HCT116 (cell line): ENCODE data around the gene ZBED1. TPM values are rescaled to one million over a fixed set of nuclear protein-coding genes. Genes with fewer than 3 reads are reported as not detected.

Experiments used
- ATAC-seq: fragments of 200-7000 bp; cut with Tn5 transposase; 2 replicates; pipeline ENCODE4 v1.9.1; 2020; ENCODE audit warnings: mild to moderate bottlenecking, moderate library complexity
- BruUV-seq: library from RNA; stranded (reverse); fragments of 400-500 nt; replicated peaks from 2 replicates; lab custom pipeline; 2021; lab: Mats Ljungman, UMichigan
- CTCF ChIA-PET: fragments of 300-600 bp; sonication (Branson Sonifier 250); formaldehyde crosslinking; loops from one replicate; lab custom pipeline; 2021; ENCODE audit warnings: antibody characterized with exemption; lab: Charles Lee
- POLR2A ChIA-PET: fragments of 300-600, 350-600 bp; sonication (Branson Sonifier 250); formaldehyde crosslinking; loops from one replicate; lab custom pipeline; 2021; ENCODE audit warnings: antibody characterized with exemption; lab: Charles Lee
- RAD21 ChIA-PET, 2 experiments: fragments of 300-600 bp; sonication (Branson Sonifier 250); formaldehyde crosslinking; loops; one replicate each; lab custom pipeline; 2023; ENCODE audit warnings: low total read pairs in 2 of 2; ENCODE audit not compliant: uncharacterized antibody in 2 of 2, unreplicated experiment in 2 of 2, low non-redundant PET in 1 of 2; lab: Charles Lee
- DNase-seq: peaks from one replicate; pipeline ENCODE4 v3.0.0-alpha.2; 2010; ENCODE audit warnings: low read depth, low spot score
- H2AFZ ChIP-seq: fragments of 200-600 bp; shearing (Covaris generic), sonication (generic); 2 replicates; pipeline ENCODE4 v1.6.1; 2017; ENCODE audit warnings: low read depth, mixed run types, mixed read lengths, antibody characterized with exemption, low read length; ENCODE audit not compliant: poor library complexity, severe bottlenecking
- H3K27ac ChIP-seq: 2 replicates; pipeline ENCODE4 v1.5.1; 2012; ENCODE audit warnings: low read depth, low read length
- H3K27me3 ChIP-seq: fragments of 200-600 bp; sonication (generic); 2 replicates; pipeline ENCODE4 v1.6.1; 2016; ENCODE audit warnings: mixed run types, low read length, mixed read lengths; ENCODE audit not compliant: insufficient read depth
- H3K36me3 ChIP-seq, 2 experiments: fragments of 200-500 bp in 1 of 2; fragments of 200-600 bp in 1 of 2; sonication (Bioruptor generic) in 1 of 2; sonication (generic) in 1 of 2; 2 replicates each; pipeline versions ENCODE4 v1.5.1 to v1.6.1; 2014 to 2016; ENCODE audit warnings: low read length in 2 of 2, inconsistent platforms in 1 of 2, mixed read lengths in 1 of 2, mixed run types in 1 of 2; ENCODE audit not compliant: insufficient read depth in 2 of 2, control insufficient read depth in 1 of 2
- H3K4me1 ChIP-seq, 2 experiments: fragments of 200-600 bp in 1 of 2; sonication (generic) in 1 of 2; 2 replicates each; pipeline versions ENCODE4 v1.5.1 to v1.6.1; 2012 to 2017; ENCODE audit warnings: low read length in 2 of 2, inconsistent platforms in 1 of 2, mild to moderate bottlenecking in 1 of 2, mixed read lengths in 1 of 2, mixed run types in 1 of 2, moderate library complexity in 1 of 2; ENCODE audit not compliant: insufficient read depth in 2 of 2, control insufficient read depth in 1 of 2
- H3K4me2 ChIP-seq: fragments of 200-600 bp; sonication (generic); 2 replicates; pipeline ENCODE4 v1.6.1; 2017; ENCODE audit warnings: mixed run types, low read length, mixed read lengths
- H3K4me3 ChIP-seq, 2 experiments: fragments of 200-600 bp in 1 of 2; sonication (generic) in 1 of 2; replicated peaks in 1 of 2; 2 replicates each; pipeline ENCODE4 v1.5.1; 2011 to 2016; ENCODE audit warnings: low read length in 2 of 2, control low read depth in 1 of 2, low read depth in 1 of 2, mild to moderate bottlenecking in 1 of 2, mixed read lengths in 1 of 2, mixed run types in 1 of 2
- H3K79me2 ChIP-seq: fragments of 200-600 bp; sonication (generic); 2 replicates; pipeline ENCODE4 v1.6.1; 2017; ENCODE audit warnings: mild to moderate bottlenecking, mixed run types, low read length, moderate library complexity, mixed read lengths; ENCODE audit not compliant: insufficient read depth
- H3K9ac ChIP-seq: fragments of 200-600 bp; sonication (generic); 2 replicates; pipeline ENCODE4 v1.6.1; 2016; ENCODE audit warnings: low read length, mixed read lengths
- H3K9me2 ChIP-seq: fragments of 200-600 bp; sonication (generic), shearing (Covaris generic); 2 replicates; pipeline ENCODE4 v1.6.1; 2017; ENCODE audit warnings: mixed run types, mild to moderate bottlenecking, moderate library complexity; ENCODE audit not compliant: insufficient read depth
- H3K9me3 ChIP-seq, 2 experiments: fragments of 200-500 bp in 1 of 2; fragments of 200-600 bp in 1 of 2; sonication (Bioruptor generic) in 1 of 2; sonication (generic) in 1 of 2; 2 replicates each; pipeline ENCODE4 v1.6.1; 2014 to 2017; ENCODE audit warnings: low read length in 2 of 2, mixed read lengths in 2 of 2, inconsistent platforms in 1 of 2, low read depth in 1 of 2, mild to moderate bottlenecking in 1 of 2, mixed run types in 1 of 2, moderate library complexity in 1 of 2; ENCODE audit not compliant: control insufficient read depth in 1 of 2, insufficient read depth in 1 of 2
- H4K20me1 ChIP-seq: fragments of 200-600 bp; sonication (generic), shearing (Covaris generic); 2 replicates; pipeline ENCODE4 v1.6.1; 2017; ENCODE audit warnings: mixed run types, mild to moderate bottlenecking, moderate library complexity; ENCODE audit not compliant: insufficient read depth
- ATF3 ChIP-seq: IDR thresholded peaks from 2 replicates; pipeline ENCODE4 v1.6.1; 2012
- CBX3 ChIP-seq: IDR thresholded peaks from 2 replicates; pipeline ENCODE4 v1.6.1; 2012; ENCODE audit warnings: low read depth
- EGR1 ChIP-seq: IDR thresholded peaks from 2 replicates; pipeline ENCODE4 v1.6.1; 2012; ENCODE audit warnings: low read depth
- ELF1 ChIP-seq: IDR thresholded peaks from 2 replicates; pipeline ENCODE4 v1.6.1; 2012; ENCODE audit warnings: low read depth, borderline replicate concordance
- EZH2phosphoT487 ChIP-seq: fragments of 200-600 bp; IDR thresholded peaks from 2 replicates; pipeline ENCODE4 v1.6.1; 2018; ENCODE audit warnings: antibody characterized with exemption, borderline replicate concordance
- FOSL1 ChIP-seq: IDR thresholded peaks from 2 replicates; pipeline ENCODE4 v1.6.1; 2012; ENCODE audit warnings: low read depth
- POLR2AphosphoS5 ChIP-seq: IDR thresholded peaks from 2 replicates; pipeline ENCODE4 v1.6.1; 2011; ENCODE audit warnings: mild to moderate bottlenecking, low read depth, low read length, moderate library complexity
- RAD21 ChIP-seq: IDR thresholded peaks from 2 replicates; pipeline ENCODE4 v1.6.1; 2012; ENCODE audit warnings: low read depth, mild to moderate bottlenecking
- REST ChIP-seq: IDR thresholded peaks from 2 replicates; pipeline ENCODE4 v1.6.1; 2012; ENCODE audit warnings: low read depth
- TCF7L2 ChIP-seq: IDR thresholded peaks from 2 replicates; pipeline ENCODE4 v1.7.0; 2011; ENCODE audit warnings: borderline replicate concordance, inconsistent platforms; ENCODE audit not compliant: insufficient read depth, insufficient read length; ENCODE audit errors: extremely low read depth
- ZFX ChIP-seq: fragments of 450-650 bp; IDR thresholded peaks from 2 replicates; pipeline ENCODE4 v1.6.1; 2017
- ZNF274 ChIP-seq: fragments of 200-500 bp; sonication (Bioruptor generic); IDR thresholded peaks from 2 replicates; pipeline ENCODE4 v1.6.1; 2014; ENCODE audit warnings: mild to moderate bottlenecking, low read depth, low read length, inconsistent platforms
- intact Hi-C: fragments of 100-400 bp; cut with micrococcal nuclease; formaldehyde crosslinking; loops from 2 replicates; pipeline ENCODE4 v1.10.0; 2022
- total RNA-seq: library from RNA; stranded (reverse); gene quantifications from one replicate; pipeline ENCODE4 v1.2.1, GENCODE V29; 2021; ENCODE audit not compliant: unreplicated experiment

Gene ZBED1
- total RNA-seq, 1 experiment from 2014 or later = 21.0 TPM

DNA sequence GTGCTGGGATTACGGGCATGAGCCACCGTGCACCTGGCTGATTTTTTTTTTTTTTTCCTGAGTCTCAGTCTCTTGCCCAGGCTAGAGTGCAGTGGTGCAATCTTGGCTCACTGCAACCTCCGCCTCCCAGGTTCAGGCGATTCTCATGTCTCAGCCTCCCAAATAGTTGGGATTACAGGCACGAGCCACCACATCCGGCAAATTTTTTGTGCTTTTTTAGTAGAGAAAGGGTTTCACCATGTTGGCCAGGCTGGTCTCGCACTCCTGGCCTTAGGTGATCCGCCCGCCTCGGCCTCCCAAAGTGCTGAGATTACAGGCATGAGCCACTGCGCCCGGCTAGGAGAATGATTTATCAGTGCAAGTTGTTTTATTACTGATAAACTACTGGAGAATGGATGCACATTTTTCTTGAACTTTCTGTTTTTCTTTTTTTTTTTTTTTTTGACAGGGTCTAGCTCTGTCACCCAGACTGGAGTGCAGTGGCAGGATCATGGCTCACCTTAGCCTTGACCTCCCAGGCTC is 39.7 kb upstream of the ZBED1 start:
- Histone ChIP-seq H3K4me2 (no peak overlapping the region), H3K27ac (no peak overlapping the region), H3K79me2 (no peaks in the 10 kb centered on the region), H3K27me3 (no peaks in the 10 kb centered on the region), H3K9me3 (no peaks in the 10 kb centered on the region), H3K4me1 (no peaks in the 10 kb centered on the region; a peak in 1 of 4 replicates), H4K20me1 (no peaks in the 10 kb centered on the region), H3K36me3 (no peaks in the 10 kb centered on the region), H2AFZ (no peak overlapping the region), H3K9me2 (no peaks in the 10 kb centered on the region), H3K4me3 (no peak overlapping the region), H3K9ac (no peak overlapping the region)
- ATAC-seq = no peak
- CTCF ChIA-PET = no interaction called here
- POLR2A ChIA-PET = no interaction called here
- intact Hi-C loops = no loop called here
- no peak for DNase-seq
- TF ChIP-seq RAD21 (no peak), REST (no peak), FOSL1 (no peak), ELF1 (no peak), EGR1 (no peak), ZFX (no peak), POLR2AphosphoS5 (no peak), ZNF274 (no peak), EZH2phosphoT487 (no peak), ATF3 (no peak), CBX3 (no peak), TCF7L2 (no peak)
- RAD21 ChIA-PET = no interaction called here
- no TSS peak for BruUV-seq
